Duodenal mucosa (tissue), 2 donors: ENCODE results near the gene TDRD12.
"Not testable (repeated sequence)": the region's sequence is repeated elsewhere in the genome, so short reads cannot be mapped to it uniquely, and the experiment has no call there.

Experiments
- H3K27ac ChIP-seq: one replicate; pipeline ENCODE4 v1.7.0; 2013; ENCODE audit warnings: low read depth, low read length
- H3K27me3 ChIP-seq, 2 donors: one replicate each; pipeline ENCODE4 v1.7.0; 2013; ENCODE audit warnings: low read length in 2 of 2, control low read depth in 1 of 2; ENCODE audit not compliant: insufficient read depth in 2 of 2, control insufficient read depth in 1 of 2
- H3K36me3 ChIP-seq, 2 donors: one replicate each; pipeline ENCODE4 v1.7.0; 2013; ENCODE audit warnings: low read length in 2 of 2, control low read depth in 1 of 2; ENCODE audit not compliant: insufficient read depth in 2 of 2, control insufficient read depth in 1 of 2
- H3K4me1 ChIP-seq, 2 donors: one replicate each; pipeline ENCODE4 v1.7.0; 2013; ENCODE audit warnings: low read length in 2 of 2, control low read depth in 1 of 2; ENCODE audit not compliant: insufficient read depth in 2 of 2, control insufficient read depth in 1 of 2
- H3K4me3 ChIP-seq, 2 donors: one replicate each; pipeline ENCODE4 v1.7.0; 2013; ENCODE audit warnings: low read length in 2 of 2, low read depth in 1 of 2
- H3K9ac ChIP-seq, 2 donors: one replicate each; pipeline ENCODE4 v1.7.0; 2013; ENCODE audit warnings: low read length in 2 of 2, low read depth in 1 of 2
- H3K9me3 ChIP-seq, 2 donors: one replicate each; pipeline ENCODE4 v1.7.0; 2013; ENCODE audit warnings: low read length in 2 of 2, control low read depth in 1 of 2; ENCODE audit not compliant: control insufficient read depth in 1 of 2

TDRD12 gene

GRCh38 chr19:32828643-32829344, 109.2 kb downstream of the TDRD12 start:
- H3K4me1 ChIP-seq: no peaks in the 10 kb centered on the region
- no peak overlapping the region for H3K9ac ChIP-seq
- no peak overlapping the region for H3K27ac ChIP-seq
- peaks cover 0 to 17% of the 10 kb centered on the region in 2 donors for H3K36me3 ChIP-seq
- no peaks in the 10 kb centered on the region for H3K9me3 ChIP-seq
- no peaks in the 10 kb centered on the region for H3K27me3 ChIP-seq
- no peak overlapping the region for H3K4me3 ChIP-seq

- H3K4me3 ChIP-seq: no peak overlapping the region
- H3K27ac ChIP-seq: no peak overlapping the region
- H3K36me3 ChIP-seq: peaks cover 0 to 17% of the 10 kb centered on the region in 2 donors
- H3K27me3 ChIP-seq: no peaks in the 10 kb centered on the region
- no peaks in the 10 kb centered on the region for H3K4me1 ChIP-seq
- no peak overlapping the region for H3K9ac ChIP-seq
- no peaks in the 10 kb centered on the region for H3K9me3 ChIP-seq
Observed at GRCh38 chr19:32829345-32829896, 109.9 kb downstream of the TDRD12 start.

GRCh38 chr19:32830231-32831014, 110.9 kb downstream of the TDRD12 start:
- Histone ChIP-seq H3K36me3 (peaks cover 0 to 17% of the 10 kb centered on the region in 2 donors), H3K9me3 (no peaks in the 10 kb centered on the region), H3K9ac (no peak overlapping the region), H3K4me1 (no peaks in the 10 kb centered on the region), H3K4me3 (no peak overlapping the region), H3K27me3 (no peaks in the 10 kb centered on the region), H3K27ac (no peak overlapping the region)

- Histone ChIP-seq H3K4me1 (no peaks in the 10 kb centered on the region), H3K27ac (no peak overlapping the region), H3K4me3 (no peak overlapping the region), H3K36me3 (peaks cover 0 to 17% of the 10 kb centered on the region in 2 donors), H3K9ac (no peak overlapping the region), H3K9me3 (no peaks in the 10 kb centered on the region), H3K27me3 (no peaks in the 10 kb centered on the region)
Observed at GRCh38 chr19:32831611-32832010, 112.0 kb downstream of the TDRD12 start.

- not testable (repeated sequence) for H3K27me3 ChIP-seq, H3K9me3 ChIP-seq, H3K9ac ChIP-seq, H3K4me3 ChIP-seq, H3K27ac ChIP-seq, H3K4me1 ChIP-seq
- H3K36me3 ChIP-seq: peaks cover 0 to 17% of the 10 kb centered on the region in 2 donors
Observed at GRCh38 chr19:32832094-32832493, 112.5 kb downstream of the TDRD12 start.

- H3K9me3 ChIP-seq, H3K4me3 ChIP-seq, H3K9ac ChIP-seq, H3K27ac ChIP-seq, H3K27me3 ChIP-seq, H3K4me1 ChIP-seq: not testable (repeated sequence)
- peaks cover 0 to 17% of the 10 kb centered on the region in 2 donors for H3K36me3 ChIP-seq
Observed at GRCh38 chr19:32832825-32833224, 113.3 kb downstream of the TDRD12 start.

- not testable (repeated sequence) for H3K4me1 ChIP-seq, H3K4me3 ChIP-seq, H3K9me3 ChIP-seq, H3K27me3 ChIP-seq, H3K27ac ChIP-seq, H3K9ac ChIP-seq
- H3K36me3 ChIP-seq: peaks cover 0 to 16% of the 10 kb centered on the region in 2 donors
Observed at GRCh38 chr19:32833388-32833787, 113.8 kb downstream of the TDRD12 start.

- peaks cover 3 to 7% of the 10 kb centered on the region in 2 donors for H3K36me3 ChIP-seq
- H3K4me3 ChIP-seq: no peak overlapping the region
- no peaks in the 10 kb centered on the region for H3K4me1 ChIP-seq
Observed at GRCh38 chr19:32837531-32837930, 118.0 kb downstream of the TDRD12 start.

GRCh38 chr19:32842061-32842460, 122.5 kb downstream of the TDRD12 start:
- no peaks in the 10 kb centered on the region for H3K9me3 ChIP-seq
- no peaks in the 10 kb centered on the region for H3K4me1 ChIP-seq
- H3K27ac ChIP-seq: no peak overlapping the region
- H3K27me3 ChIP-seq: no peaks in the 10 kb centered on the region
- H3K4me3 ChIP-seq: no peak overlapping the region
- H3K9ac ChIP-seq: no peak overlapping the region
- H3K36me3 ChIP-seq: peaks cover 10 to 12% of the 10 kb centered on the region in 2 donors

More at GRCh38 chr19:32837531-32837930, 118.0 kb downstream of the TDRD12 start:
- no peak overlapping the region for H3K27ac ChIP-seq
- H3K9ac ChIP-seq: no peak overlapping the region
- no peaks in the 10 kb centered on the region for H3K9me3 ChIP-seq
- no peaks in the 10 kb centered on the region for H3K27me3 ChIP-seq

GRCh38 chr19:32843716-32844245, 124.2 kb downstream of the TDRD12 start:
- Histone ChIP-seq H3K27me3 (no peaks in the 10 kb centered on the region), H3K27ac (no peak overlapping the region), H3K4me3 (no peak overlapping the region), H3K9ac (no peak overlapping the region), H3K36me3 (peaks cover 10 to 12% of the 10 kb centered on the region in 2 donors), H3K4me1 (no peaks in the 10 kb centered on the region), H3K9me3 (no peaks in the 10 kb centered on the region)
